Measurements from ENCODE around the gene PDLIM7.

GRCh38 chr5:177459357-177459756, 38.0 kb downstream of the PDLIM7 start:
- TF ChIP-seq CTCF (IDR thresholded peaks at IDR 0.05; ENCODE audit: insufficient read depth, low read length) = no peak
- TF ChIP-seq, protein P1, sequence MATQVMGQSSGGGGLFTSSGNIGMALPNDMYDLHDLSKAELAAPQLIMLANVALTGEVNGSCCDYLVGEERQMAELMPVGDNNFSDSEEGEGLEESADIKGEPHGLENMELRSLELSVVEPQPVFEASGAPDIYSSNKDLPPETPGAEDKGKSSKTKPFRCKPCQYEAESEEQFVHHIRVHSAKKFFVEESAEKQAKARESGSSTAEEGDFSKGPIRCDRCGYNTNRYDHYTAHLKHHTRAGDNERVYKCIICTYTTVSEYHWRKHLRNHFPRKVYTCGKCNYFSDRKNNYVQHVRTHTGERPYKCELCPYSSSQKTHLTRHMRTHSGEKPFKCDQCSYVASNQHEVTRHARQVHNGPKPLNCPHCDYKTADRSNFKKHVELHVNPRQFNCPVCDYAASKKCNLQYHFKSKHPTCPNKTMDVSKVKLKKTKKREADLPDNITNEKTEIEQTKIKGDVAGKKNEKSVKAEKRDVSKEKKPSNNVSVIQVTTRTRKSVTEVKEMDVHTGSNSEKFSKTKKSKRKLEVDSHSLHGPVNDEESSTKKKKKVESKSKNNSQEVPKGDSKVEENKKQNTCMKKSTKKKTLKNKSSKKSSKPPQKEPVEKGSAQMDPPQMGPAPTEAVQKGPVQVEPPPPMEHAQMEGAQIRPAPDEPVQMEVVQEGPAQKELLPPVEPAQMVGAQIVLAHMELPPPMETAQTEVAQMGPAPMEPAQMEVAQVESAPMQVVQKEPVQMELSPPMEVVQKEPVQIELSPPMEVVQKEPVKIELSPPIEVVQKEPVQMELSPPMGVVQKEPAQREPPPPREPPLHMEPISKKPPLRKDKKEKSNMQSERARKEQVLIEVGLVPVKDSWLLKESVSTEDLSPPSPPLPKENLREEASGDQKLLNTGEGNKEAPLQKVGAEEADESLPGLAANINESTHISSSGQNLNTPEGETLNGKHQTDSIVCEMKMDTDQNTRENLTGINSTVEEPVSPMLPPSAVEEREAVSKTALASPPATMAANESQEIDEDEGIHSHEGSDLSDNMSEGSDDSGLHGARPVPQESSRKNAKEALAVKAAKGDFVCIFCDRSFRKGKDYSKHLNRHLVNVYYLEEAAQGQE (IDR thresholded peaks at IDR 0.05; ENCODE audit: insufficient replicate concordance, low read depth) = no peak
- no peak for TF ChIP-seq POLR2AphosphoS5 (IDR thresholded peaks at IDR 0.05; ENCODE audit: low read depth)
- no peak for TF ChIP-seq GABPA (IDR thresholded peaks at IDR 0.05; ENCODE audit: low read depth)
- no peak for TF ChIP-seq SPI1 (IDR thresholded peaks at IDR 0.05; ENCODE audit: borderline replicate concordance, low read depth)

All from HL-60 (cell line).